NK-92 (cell line): ENCODE results near the gene CMYA5.
"Not testable (repeated sequence)": the region's sequence is repeated elsewhere in the genome, so short reads cannot be mapped to it uniquely, and the experiment has no call there.

Source experiments
- DNase-seq: peaks from one replicate; lab custom pipeline; 2025; ENCODE audit not compliant: unreplicated experiment; lab: John Stamatoyannopoulos, UW

CMYA5 gene

GRCh38 chr5:79689541-79690466 is at the start of gene CMYA5:
CMYA5 (plus strand) TSS chr5:79689836; CDS start chr5:79689908, 72 bp downstream.
- no peak for DNase-seq

GRCh38 chr5:79640571-79641055 is 49.0 kb upstream of the CMYA5 start:
- DNase-seq: no peak

GRCh38 chr5:79641414-79641813 is 48.2 kb upstream of the CMYA5 start:
- no peak for DNase-seq

GRCh38 chr5:79642210-79642609 is 47.4 kb upstream of the CMYA5 start:
- DNase-seq: no peak

GRCh38 chr5:79653843-79654242 is 35.8 kb upstream of the CMYA5 start:
- no peak for DNase-seq

- DNase-seq: no peak
Measured at GRCh38 chr5:79663212-79663611, 26.4 kb upstream of the CMYA5 start.

- no peak for DNase-seq
Measured at GRCh38 chr5:79666758-79667157, 22.9 kb upstream of the CMYA5 start.

- DNase-seq: no peak
Measured at GRCh38 chr5:79672392-79672791, 17.2 kb upstream of the CMYA5 start.

GRCh38 chr5:79676354-79676753 is 13.3 kb upstream of the CMYA5 start:
- not testable (repeated sequence) for DNase-seq

- DNase-seq: not testable (repeated sequence)
Measured at GRCh38 chr5:79682102-79682501, 7.5 kb upstream of the CMYA5 start.

- no peak for DNase-seq
Measured at GRCh38 chr5:79684782-79685181, 4.9 kb upstream of the CMYA5 start.

- DNase-seq: no peak
Measured at GRCh38 chr5:79685627-79686026, 4.0 kb upstream of the CMYA5 start.

GRCh38 chr5:79686799-79687198 is 2.8 kb upstream of the CMYA5 start:
- DNase-seq: no peak

GRCh38 chr5:79687889-79688288 is 1.7 kb upstream of the CMYA5 start:
- no peak for DNase-seq

- no peak for DNase-seq
Measured at GRCh38 chr5:79691007-79691406, 1.4 kb downstream of the CMYA5 start.

GRCh38 chr5:79692596-79692995 is 3.0 kb downstream of the CMYA5 start:
- no peak for DNase-seq

GRCh38 chr5:79694183-79694582 is 4.5 kb downstream of the CMYA5 start:
- no peak for DNase-seq

- DNase-seq: no peak
Measured at GRCh38 chr5:79694652-79695051, 5.0 kb downstream of the CMYA5 start.

GRCh38 chr5:79695526-79695925 is 5.9 kb downstream of the CMYA5 start:
- no peak for DNase-seq

- no peak for DNase-seq
Measured at GRCh38 chr5:79697222-79698170, 7.9 kb downstream of the CMYA5 start.

- DNase-seq: no peak
Measured at GRCh38 chr5:79699763-79700400, 10.2 kb downstream of the CMYA5 start.
